Stimulated activated CD4-positive, alpha-beta T cell treated with anti-CD3 and anti-CD28 coated beads, Interleukin-2, amount 100 ng/mL, for 24 hours (primary cell): ENCODE measurements around the gene MAGI2.
"Not testable (repeated sequence)": the region's sequence is repeated elsewhere in the genome, so short reads cannot be mapped to it uniquely, and the experiment has no call there.

ENCODE experiments used
- DNase-seq, 2 donors: peaks; one replicate each; pipeline ENCODE4 v3.0.0-alpha.2; 2020

The MAGI2 gene

GRCh38 chr7:79442766-79443165 is 10.7 kb downstream of the MAGI2 start:
- not testable (repeated sequence) for DNase-seq

DNA sequence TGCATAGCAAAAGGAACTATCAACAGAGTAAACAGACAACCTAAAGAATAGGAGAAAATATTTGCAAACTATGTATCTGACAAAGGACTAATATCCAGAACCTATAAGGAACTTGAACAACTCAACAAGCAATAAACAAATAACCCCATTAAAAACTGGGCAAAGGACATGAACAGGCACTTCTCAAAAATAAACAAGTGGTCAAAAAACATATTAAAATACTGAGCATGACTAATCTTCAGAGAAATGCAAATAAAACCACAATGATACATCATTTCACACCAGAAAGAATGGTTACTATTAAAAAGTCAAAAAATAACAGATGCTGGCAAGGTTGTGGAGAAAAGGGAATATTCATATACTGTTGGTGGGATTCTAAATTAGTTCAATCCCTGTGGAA is 17.1 kb downstream of the MAGI2 start:
- no peak for DNase-seq

DNA sequence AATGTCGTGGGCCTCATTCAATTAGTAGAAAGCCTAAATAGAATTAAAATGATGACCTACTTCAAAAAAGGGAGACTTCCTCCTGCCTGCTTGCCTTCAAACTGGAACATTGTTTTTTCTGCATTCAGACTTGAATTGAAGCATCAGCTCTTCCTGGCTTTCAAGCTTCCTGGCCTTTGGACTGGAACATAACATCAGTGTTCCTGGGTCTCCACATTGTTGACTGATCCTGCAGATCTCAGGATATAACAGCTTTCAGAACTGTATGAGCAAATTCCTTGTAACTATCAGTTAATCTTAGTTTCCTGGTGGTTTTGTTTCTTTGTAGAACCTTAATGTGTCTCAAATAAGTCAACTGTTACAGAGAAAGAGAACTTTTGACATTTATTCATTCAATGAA is 18.6 kb downstream of the MAGI2 start:
- DNase-seq, result no peak

GRCh38 chr7:79434098-79434497 is 19.4 kb downstream of the MAGI2 start:
- no peak for DNase-seq

DNA sequence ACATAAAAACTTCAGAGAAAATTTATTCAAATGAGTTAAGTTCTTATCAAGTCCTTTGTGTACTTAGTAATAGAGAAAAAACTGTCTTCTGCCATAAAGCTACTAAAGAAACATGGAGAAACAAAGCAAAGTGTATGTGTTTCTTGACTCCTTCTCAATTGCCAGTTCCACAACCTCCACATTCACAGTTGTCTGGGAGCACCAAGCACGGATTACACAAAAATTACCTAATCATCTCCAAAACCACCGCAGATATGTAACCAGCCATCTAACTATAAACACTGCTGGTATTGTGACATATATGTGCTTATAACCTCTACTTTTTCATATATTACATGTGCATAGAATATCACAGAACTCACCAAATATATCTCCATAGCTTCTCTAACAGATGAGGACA is 23.1 kb downstream of the MAGI2 start:
- DNase-seq, result no peak

DNA sequence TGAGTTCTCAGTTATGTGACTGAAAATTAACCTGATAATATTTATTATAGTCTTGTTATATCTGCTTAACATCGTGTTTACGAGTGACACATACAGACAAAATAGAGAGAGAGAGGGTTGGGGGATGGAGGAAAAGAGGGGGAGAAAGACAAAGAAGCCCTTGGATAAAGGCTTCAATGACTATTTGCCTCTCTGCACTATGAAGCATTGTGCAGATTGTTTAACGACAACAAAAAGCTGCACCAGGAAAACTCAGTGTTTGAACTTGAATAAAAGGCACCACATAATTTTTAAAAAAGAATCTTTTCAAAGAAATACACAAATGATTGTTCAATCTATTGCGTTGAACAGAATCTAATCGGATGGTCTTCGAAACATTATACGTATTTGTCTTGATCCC is 27.8 kb downstream of the MAGI2 start:
- DNase-seq, result no peak

GRCh38 chr7:79421751-79422150 is 31.7 kb downstream of the MAGI2 start:
- DNase-seq, result no peak

DNA sequence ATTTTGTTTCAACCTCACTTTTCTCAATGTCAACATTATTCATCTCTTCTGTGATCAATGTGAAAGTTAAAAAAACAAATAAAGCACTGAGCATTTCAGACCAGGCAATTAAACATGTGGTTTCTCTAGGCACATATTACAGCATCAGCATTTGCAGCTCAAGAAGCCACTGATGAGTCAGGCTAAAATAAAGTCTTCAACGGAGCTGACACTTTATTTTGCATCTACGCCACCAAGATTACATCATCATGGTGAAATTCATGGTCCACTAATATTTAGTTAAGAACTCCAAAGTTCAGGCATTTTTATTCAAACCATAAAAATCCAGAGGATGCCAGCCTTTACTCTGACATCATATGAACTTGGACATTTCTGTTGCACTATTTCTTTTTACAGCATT is 33.0 kb downstream of the MAGI2 start:
- DNase-seq, result no peak

GRCh38 chr7:79414910-79415309 is 38.6 kb downstream of the MAGI2 start:
- no peak for DNase-seq

DNA sequence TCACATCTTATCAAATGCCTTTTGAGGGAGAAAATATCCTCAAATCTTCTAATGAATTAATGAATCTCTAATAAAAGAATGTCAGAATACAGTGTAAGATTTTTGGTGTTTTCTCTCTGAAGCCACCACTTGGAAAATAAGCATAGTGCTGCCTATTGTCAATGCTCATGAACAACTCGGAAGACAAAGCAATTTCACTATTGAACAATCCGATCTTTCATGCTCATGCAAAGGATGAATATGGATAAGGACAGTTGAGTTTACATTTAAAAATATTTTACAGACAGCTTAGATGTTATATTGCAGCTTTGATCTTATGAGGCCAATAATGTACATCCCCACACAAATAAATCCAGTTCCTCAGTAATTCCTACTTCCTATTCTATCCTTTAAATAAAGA is 40.6 kb downstream of the MAGI2 start:
- no peak for DNase-seq

- no peak for DNase-seq
Measured at GRCh38 chr7:79412438-79412837, 41.0 kb downstream of the MAGI2 start.

GRCh38 chr7:79410345-79410744 is 43.1 kb downstream of the MAGI2 start:
- DNase-seq, result no peak

DNA sequence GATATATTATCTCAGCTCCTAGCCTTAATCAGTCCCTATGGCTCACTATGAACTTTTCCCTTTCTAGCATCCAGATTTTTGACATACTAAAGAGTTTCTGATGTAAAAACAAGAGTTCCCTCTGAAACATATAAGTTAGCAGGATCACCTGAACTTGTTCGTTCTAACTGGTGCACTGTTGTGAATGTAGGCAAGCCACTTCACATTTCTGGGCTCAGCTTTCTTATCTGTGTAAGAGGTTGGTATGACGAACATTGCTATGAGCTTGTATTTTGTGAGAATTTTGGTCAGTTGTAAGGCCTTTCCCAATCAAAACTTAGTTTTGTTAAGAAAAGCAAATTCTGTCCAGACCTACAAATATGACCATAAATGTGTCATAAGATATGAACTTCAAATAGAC is 46.1 kb downstream of the MAGI2 start:
- no peak for DNase-seq

GRCh38 chr7:79406371-79406770 is 47.1 kb downstream of the MAGI2 start:
- no peak for DNase-seq

GRCh38 chr7:79405368-79405767 is 48.1 kb downstream of the MAGI2 start:
- DNase-seq, result no peak

GRCh38 chr7:79403879-79404278 is 49.6 kb downstream of the MAGI2 start:
- no peak for DNase-seq

GRCh38 chr7:79403451-79403850 is 50.0 kb downstream of the MAGI2 start:
- no peak for DNase-seq

GRCh38 chr7:79401254-79401653 is 52.2 kb downstream of the MAGI2 start:
- DNase-seq, result no peak

DNA sequence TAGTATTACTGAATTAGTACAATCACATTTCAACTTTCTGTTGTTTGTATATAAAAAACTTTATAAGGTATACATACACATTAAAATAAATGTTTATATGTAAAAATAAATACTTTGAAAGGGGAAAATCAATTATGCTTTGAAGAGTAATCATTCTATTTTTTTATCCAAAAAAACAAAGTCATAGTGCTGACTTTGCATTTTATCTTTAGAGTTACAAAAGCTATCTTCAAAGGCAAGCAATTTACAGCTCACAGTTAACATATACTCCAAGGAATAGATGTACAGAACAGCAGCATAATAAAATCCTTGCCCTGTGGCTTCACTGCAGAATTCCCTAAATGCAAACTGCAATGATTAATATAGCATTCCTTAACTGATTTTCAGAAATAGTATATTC is 53.2 kb downstream of the MAGI2 start:
- no peak for DNase-seq

DNA sequence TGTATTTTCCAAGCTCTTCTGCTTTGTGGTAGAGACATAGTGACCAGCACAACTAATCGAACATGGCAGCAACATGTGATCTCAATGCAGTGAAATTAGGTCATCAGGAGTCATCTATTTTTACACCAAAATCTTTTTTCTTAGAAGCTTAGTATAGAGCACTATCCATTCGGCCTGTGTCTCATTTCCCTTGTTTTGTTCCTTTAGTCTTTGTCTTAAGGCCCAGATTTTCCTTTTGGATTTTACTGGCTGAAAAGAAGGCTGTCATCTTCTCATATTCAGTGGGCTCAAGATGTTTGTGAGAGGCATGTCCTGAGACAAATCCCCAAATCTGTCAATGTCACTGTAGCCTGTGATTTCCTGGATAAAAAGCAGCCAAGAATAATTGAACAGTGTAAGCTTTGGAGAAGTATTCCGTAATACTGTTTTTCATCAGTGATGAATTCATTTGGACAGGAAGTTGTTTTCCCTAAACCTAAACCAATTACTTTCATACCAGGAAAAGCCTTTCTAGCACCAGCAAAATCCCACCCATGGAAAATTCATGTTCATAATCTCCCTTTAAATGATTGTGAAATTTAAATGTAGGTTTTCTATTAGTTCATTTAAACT is 55.2 kb downstream of the MAGI2 start:
- DNase-seq, result no peak

DNA sequence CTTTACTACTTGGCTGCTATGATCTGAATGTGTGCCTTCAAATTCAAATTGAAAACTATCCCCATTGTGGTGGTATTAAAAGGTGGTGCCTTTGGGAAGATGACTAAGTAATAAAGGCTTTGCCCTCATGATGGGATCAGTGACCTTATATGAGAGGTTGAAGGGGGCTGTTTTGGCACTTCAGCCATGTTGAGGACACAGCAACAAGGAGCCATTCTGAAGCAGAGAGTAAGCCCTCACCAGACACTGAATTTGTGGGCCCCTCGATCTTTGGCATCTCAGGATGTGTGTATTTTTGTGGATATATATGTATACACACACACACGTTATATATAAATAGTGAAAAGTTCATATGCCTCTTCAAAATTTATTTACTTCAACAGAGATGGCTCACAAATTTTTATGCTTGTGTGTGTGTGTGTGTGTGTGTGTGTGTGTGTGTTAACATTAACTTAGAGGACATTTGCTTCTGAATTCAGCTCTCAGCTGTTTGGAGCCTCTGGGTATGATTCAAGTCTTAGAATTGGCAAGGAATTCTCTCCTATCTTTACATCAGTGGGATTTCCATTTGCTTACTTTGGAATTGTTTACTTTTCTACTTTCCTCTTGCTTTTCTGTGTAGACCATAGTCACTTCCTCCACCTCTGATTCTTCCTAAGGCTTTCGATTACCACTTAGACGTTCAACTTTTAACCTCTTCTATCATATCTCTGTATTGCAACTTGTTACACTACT is 66.6 kb downstream of the MAGI2 start:
- no peak for DNase-seq

- DNase-seq, result no peak
Measured at GRCh38 chr7:79381921-79382320, 71.5 kb downstream of the MAGI2 start.

GRCh38 chr7:79377097-79377496 is 76.4 kb downstream of the MAGI2 start:
- no peak for DNase-seq

- no peak for DNase-seq
Measured at GRCh38 chr7:79376299-79377025, 77.0 kb downstream of the MAGI2 start.
